GM12864 (cell line): ENCODE results near the gene ENKUR.
"Not testable (repeated sequence)": the region's sequence is repeated elsewhere in the genome, so short reads cannot be mapped to it uniquely, and the experiment has no call there.

Experiments
- DNase-seq: peaks from one replicate; pipeline ENCODE4 v3.0.0-alpha.2; 2011; ENCODE audit warnings: low read depth
- H3K4me3 ChIP-seq: 2 replicates; pipeline ENCODE4 v1.5.1; 2011; ENCODE audit warnings: mild to moderate bottlenecking, low read depth, low read length, control low read depth
- TF ChIP-seq, protein P1 (sequence below): IDR thresholded peaks from 2 replicates; pipeline ENCODE4 v1.5.1; 2011; ENCODE audit warnings: low read depth, mild to moderate bottlenecking, moderate library complexity, low read length, control low read depth, inconsistent platforms; ENCODE audit errors: missing control alignments

Gene ENKUR

DNA sequence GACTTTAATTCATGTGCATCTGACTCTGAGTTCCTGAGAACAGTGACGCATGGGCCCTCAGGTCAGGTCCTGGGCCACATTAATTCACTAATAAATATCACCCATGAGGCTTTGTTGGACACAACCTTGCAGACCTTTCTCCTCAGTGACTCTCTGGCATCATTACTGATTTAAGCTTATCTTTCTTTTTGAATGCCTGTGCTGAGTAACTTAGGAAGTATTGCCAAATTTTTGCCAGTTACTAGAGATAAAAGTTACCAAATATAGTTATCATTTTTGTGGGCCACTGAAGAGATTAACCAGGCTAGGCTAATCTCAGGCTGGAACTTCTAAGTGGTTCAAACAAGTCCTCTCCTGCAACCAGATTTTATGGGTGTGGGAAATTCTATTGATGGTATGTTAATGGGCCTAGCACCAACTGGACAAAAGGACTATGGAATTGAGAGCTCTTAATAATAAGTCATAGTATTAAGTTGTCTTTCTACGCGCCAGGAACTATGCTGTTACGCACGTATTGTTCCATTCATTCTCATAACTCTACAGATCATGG is 34.7 kb downstream of the ENKUR start:
- TF ChIP-seq, protein P1, sequence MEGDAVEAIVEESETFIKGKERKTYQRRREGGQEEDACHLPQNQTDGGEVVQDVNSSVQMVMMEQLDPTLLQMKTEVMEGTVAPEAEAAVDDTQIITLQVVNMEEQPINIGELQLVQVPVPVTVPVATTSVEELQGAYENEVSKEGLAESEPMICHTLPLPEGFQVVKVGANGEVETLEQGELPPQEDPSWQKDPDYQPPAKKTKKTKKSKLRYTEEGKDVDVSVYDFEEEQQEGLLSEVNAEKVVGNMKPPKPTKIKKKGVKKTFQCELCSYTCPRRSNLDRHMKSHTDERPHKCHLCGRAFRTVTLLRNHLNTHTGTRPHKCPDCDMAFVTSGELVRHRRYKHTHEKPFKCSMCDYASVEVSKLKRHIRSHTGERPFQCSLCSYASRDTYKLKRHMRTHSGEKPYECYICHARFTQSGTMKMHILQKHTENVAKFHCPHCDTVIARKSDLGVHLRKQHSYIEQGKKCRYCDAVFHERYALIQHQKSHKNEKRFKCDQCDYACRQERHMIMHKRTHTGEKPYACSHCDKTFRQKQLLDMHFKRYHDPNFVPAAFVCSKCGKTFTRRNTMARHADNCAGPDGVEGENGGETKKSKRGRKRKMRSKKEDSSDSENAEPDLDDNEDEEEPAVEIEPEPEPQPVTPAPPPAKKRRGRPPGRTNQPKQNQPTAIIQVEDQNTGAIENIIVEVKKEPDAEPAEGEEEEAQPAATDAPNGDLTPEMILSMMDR: no peak
- no peak overlapping the region for H3K4me3 ChIP-seq
- DNase-seq: no peak

DNA sequence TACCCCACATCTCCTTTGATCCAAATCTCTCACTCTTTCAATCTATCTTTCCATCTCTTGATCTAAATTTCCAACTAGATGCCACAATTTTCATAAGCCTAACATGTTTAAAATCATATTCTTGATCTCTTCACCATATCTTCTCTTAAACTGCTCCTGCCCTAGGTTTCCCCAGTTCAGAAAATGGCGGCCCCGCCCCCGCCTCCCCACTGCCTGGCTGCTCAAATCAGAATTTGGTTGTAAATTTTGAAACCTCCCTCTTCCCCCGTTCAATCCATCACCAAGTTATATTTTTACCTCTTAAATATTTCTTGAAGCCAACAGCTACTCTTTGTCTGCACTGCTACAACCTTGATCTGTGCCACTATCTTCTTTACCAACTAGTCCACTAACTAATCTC is 36.3 kb downstream of the ENKUR start:
- TF ChIP-seq, protein P1: no peak
- H3K4me3 ChIP-seq: no peak overlapping the region
- DNase-seq: no peak

DNA sequence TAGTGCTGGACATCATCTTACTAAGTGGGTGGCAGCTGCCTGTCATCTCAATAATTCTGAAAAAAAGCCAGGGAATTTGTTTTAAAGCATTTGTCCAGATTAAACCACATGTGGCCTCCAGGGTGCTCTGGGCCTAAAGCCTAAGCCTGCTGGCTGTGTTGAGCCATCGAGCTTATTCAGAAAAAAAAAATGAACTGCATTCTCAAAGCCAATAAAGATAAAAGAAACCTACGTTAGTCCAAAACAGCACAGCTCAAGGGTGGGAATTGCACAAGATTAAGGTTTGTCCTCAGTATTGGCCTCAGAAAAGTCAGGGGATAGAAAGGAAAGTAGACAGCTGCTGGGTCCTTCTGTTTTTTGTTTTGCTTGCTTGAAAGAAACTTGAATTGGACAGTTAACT is 41.0 kb downstream of the ENKUR start:
- no peak for DNase-seq
- TF ChIP-seq, protein P1: no peak
- no peak overlapping the region for H3K4me3 ChIP-seq

DNA sequence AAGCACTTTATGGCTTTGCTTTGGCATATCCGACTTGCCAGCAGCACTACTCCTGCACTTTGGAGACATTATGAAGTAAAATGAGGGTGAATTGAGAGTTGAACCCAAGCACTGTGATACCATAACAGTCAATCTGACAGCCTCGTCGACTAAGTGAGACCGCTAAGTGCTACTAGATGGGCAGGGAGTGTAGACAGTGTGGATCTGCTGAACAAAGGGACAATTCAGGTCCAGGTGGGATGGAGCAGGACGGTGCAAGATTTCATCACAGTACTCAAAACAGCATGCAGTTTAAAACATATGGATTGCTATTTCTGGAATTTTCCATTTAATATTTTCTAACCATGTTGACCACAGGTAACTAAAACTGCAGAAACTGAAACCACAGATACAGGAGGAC is 42.8 kb downstream of the ENKUR start:
- no peak for DNase-seq
- TF ChIP-seq, protein P1: no peak

DNA sequence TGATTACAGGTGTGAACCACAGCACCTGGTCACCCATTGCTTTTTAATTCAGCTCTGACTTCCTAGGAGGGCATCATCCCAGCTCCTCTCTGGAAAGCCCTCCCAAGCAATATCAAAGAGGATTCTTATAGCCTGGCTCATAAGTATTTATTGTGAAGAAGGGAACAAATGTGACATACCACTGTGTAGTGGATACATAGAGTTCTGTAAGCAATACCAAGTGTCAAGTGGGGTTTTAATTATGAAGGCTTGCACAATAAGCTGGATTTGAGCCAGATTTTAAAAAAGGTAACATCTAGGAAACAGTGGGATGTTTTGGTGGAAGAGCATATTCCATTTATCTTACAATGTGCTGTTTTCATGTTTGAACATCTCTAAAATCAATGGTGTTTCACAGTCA is 44.6 kb downstream of the ENKUR start:
- no peak overlapping the region for H3K4me3 ChIP-seq
- no peak for DNase-seq
- TF ChIP-seq, protein P1: no peak

More for the DNA sequence above, 42.8 kb downstream of the ENKUR start:
- H3K4me3 ChIP-seq: no peak overlapping the region

DNA sequence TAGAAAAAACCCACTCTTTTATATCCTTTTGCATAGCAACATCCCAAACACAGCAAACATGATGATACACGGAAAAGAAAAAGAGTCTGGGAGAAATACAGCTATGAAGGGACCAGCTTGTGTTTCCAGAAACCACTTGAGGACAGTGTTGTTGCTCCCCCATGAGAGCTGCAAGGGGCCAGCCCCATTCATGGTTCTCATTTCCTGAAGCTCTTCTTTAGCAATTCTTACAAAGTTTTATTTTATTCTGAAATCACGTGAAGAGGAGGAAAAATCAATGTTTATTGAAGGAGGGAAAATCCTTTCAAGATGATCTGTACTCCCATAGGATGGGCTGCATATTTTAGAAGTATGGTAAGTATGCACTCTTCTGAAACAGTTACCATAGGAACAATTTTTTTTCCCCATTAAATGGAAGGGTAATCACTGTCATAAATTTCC is 46.1 kb downstream of the ENKUR start:
- H3K4me3 ChIP-seq: no peak overlapping the region
- no peak for DNase-seq
- TF ChIP-seq, protein P1: no peak

DNA sequence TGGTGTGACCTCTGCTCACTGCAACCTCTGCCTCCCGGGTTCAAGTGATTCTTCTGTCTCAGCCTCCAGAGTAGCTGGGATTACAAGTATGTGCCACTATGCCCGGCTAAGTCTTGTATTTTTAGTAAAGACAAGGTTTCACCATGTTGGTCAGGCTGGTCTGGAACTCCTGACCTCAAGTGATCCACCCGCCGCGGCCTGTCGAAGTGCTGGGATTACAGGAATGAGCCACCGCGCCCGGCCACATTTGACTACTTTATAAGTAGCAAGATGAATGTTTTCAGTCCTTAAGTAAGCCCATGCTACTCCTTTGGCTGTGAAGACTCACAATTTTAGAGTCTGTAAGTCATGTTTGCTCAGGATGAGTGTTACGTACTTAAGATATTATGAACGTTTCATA is 47.0 kb downstream of the ENKUR start:
- H3K4me3 ChIP-seq, DNase-seq: not testable (repeated sequence)
